Measurements from ENCODE around the gene RACGAP1. TPM values are rescaled to one million over a fixed set of nuclear protein-coding genes. Genes with fewer than 3 reads are reported as not detected.

RACGAP1 gene
- total RNA-seq, 1 donor from 2014 or later: 27.2 TPM

- no peak for DNase-seq (ENCODE audit: low spot score)
Observed at GRCh38 chr12:49944046-49944445, 81.2 kb downstream of the RACGAP1 start.

- DNase-seq (ENCODE audit: low spot score): no peak
Observed at GRCh38 chr12:49943625-49943960, 81.7 kb downstream of the RACGAP1 start.

- DNase-seq (ENCODE audit: low spot score): no peak
Observed at GRCh38 chr12:49942921-49943624, 82.2 kb downstream of the RACGAP1 start.

GRCh38 chr12:49942512-49942893 lies 82.8 kb downstream of the RACGAP1 start:
- DNase-seq (ENCODE audit: low spot score): no peak

GRCh38 chr12:49941556-49942511 lies 83.5 kb downstream of the RACGAP1 start:
- DNase-seq (ENCODE audit: low spot score): no peak

- DNase-seq (ENCODE audit: low spot score): no peak
Observed at GRCh38 chr12:49939707-49940106, 85.6 kb downstream of the RACGAP1 start.

- peak; percentile 42 for DNase-seq (ENCODE audit: low spot score)
Observed at GRCh38 chr12:49939307-49939706, 86.0 kb downstream of the RACGAP1 start.

Other genes starting within 250 kb of the RACGAP1 start
- 9.9 TPM for gene NCKAP5L, start 197.1 kb downstream of the RACGAP1 start, total RNA-seq (ENCODE audit: insufficient read depth, low replicate concordance)
- 3.6 TPM for gene BCDIN3D, start 182.4 kb downstream of the RACGAP1 start, total RNA-seq (ENCODE audit: insufficient read depth, low replicate concordance)
- 10.4 TPM for gene FAIM2, start 121.6 kb downstream of the RACGAP1 start, total RNA-seq (ENCODE audit: insufficient read depth, low replicate concordance)
- 0.24 TPM for gene AQP2, start 74.8 kb downstream of the RACGAP1 start, total RNA-seq (ENCODE audit: insufficient read depth, low replicate concordance)
- 7.2 TPM for gene AQP5, start 63.6 kb downstream of the RACGAP1 start, total RNA-seq (ENCODE audit: insufficient read depth, low replicate concordance)
- gene AQP6, start 52.5 kb downstream of the RACGAP1 start, total RNA-seq (ENCODE audit: insufficient read depth, low replicate concordance): 0.48 TPM
- 1.7 TPM for gene ASIC1, start 32.1 kb upstream of the RACGAP1 start, total RNA-seq (ENCODE audit: insufficient read depth, low replicate concordance)
- 33.0 TPM for gene SMARCD1, start 59.8 kb upstream of the RACGAP1 start, total RNA-seq (ENCODE audit: insufficient read depth, low replicate concordance)
- 0.48 TPM for gene GPD1, start 78.5 kb upstream of the RACGAP1 start, total RNA-seq (ENCODE audit: insufficient read depth, low replicate concordance)
- gene COX14, start 86.7 kb upstream of the RACGAP1 start, total RNA-seq (ENCODE audit: insufficient read depth, low replicate concordance): 42.9 TPM
- 169 TPM for gene CERS5, start 141.9 kb upstream of the RACGAP1 start, total RNA-seq (ENCODE audit: insufficient read depth, low replicate concordance)